Measurements from ENCODE around the gene TPH2.

TPH2 gene

DNA sequence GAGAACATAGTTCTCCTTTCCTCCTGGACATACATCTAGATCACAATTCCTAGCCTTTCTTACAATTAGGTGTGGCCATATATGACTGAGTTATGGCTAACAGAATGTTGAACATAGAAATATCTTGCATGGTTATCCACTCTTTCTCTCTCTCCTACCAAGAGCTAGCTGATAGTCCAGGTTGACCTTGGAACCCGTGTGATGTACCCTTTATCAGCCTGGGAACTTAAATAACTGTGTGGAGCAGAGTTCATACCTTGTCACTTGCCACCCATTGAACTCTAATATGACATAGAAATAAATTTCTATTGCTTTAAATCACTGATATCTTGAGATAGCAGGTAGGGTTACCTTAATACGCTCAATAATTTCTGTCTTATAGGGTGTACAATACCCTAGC, 115.9 kb downstream of the TPH2 start:
- H3K14ac ChIP-seq (ENCODE audit: low read length in 2 of 2): no peak overlapping the region
- H3K27ac ChIP-seq (ENCODE audit: low read length, poor library complexity, severe bottlenecking): no peak overlapping the region
- no peak for DNase-seq
- no peaks in the 10 kb centered on the region for H3K36me3 ChIP-seq (ENCODE audit: control insufficient read depth in 1 of 2, insufficient read depth in 2 of 2, low read depth in 1 of 2, low read length in 2 of 2)
- no peak overlapping the region for H2BK12ac ChIP-seq (ENCODE audit: low read length in 2 of 2)
- H3K9me3 ChIP-seq (ENCODE audit: control insufficient read depth, low read length): no peaks in the 10 kb centered on the region
- no peak overlapping the region for H2BK15ac ChIP-seq (ENCODE audit: low read depth, poor library complexity, severe bottlenecking)
- H2AK5ac ChIP-seq (ENCODE audit: low read length, severe bottlenecking): no peak overlapping the region
- H2BK120ac ChIP-seq (ENCODE audit: low read depth, low read length): no peak overlapping the region
- H3K4me2 ChIP-seq (ENCODE audit: low read length, poor library complexity, severe bottlenecking): no peak overlapping the region
- no peaks in the 10 kb centered on the region for H3K79me1 ChIP-seq (replicated peaks; ENCODE audit: low read length, poor library complexity, severe bottlenecking)
- no peak overlapping the region for H2AFZ ChIP-seq (ENCODE audit: low read depth, low read length)
- no peak overlapping the region for H4K91ac ChIP-seq (ENCODE audit: low read length)
- H3K4ac ChIP-seq (ENCODE audit: low read depth in 1 of 2, low read length in 2 of 2): no peak overlapping the region
- H3K27me3 ChIP-seq (ENCODE audit: control insufficient read depth in 1 of 2, insufficient read depth in 1 of 2, low read length in 2 of 2): no peaks in the 10 kb centered on the region
- no peak overlapping the region for H3K23ac ChIP-seq (ENCODE audit: low read length in 2 of 2)
- H3K18ac ChIP-seq (ENCODE audit: low read depth in 1 of 2, low read length in 2 of 2): no peak overlapping the region
- no peak overlapping the region for H4K8ac ChIP-seq (ENCODE audit: low read length)
- H3K9ac ChIP-seq (ENCODE audit: low read length): no peak overlapping the region
- WGBS: no CpG with 5 or more reads among the region's 2 CpGs
- H3K4me1 ChIP-seq (ENCODE audit: control insufficient read depth, insufficient read depth, low read depth, low read length): no peaks in the 10 kb centered on the region
- no peak overlapping the region for H3K4me3 ChIP-seq (ENCODE audit: insufficient read depth in 1 of 2, low read depth in 1 of 2, low read length in 2 of 2)
- H2BK5ac ChIP-seq (ENCODE audit: low read depth, low read length, poor library complexity, severe bottlenecking): no peak overlapping the region

DNA sequence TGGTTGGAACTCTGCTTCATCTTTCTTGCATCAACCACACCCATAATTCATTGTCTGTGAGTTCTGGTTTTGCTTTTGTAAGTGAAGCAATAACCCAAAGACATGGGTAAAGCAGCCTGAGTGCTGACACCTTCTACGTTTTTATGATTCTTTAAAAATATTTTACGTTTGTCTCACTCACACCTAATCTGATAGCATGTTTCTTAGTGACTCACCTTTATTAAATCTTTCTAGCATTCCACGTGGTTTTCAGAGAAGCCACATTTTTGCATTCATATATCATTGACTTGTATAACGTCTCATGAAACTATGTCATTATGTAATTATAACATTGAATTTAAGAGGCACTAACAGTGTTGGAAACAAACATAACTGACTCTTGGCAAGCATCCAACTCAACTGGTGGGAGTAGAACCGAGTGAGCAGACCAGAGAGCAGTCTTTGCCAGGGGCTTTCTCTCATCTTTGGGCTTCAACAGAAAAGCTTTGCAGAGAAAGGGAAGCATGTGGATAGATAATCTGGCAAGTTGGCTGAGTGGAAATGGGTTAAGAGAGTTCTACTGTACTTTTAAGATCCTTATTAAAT, 118.8 kb downstream of the TPH2 start:
- no peak overlapping the region for H3K4ac ChIP-seq (ENCODE audit: low read depth in 1 of 2, low read length in 2 of 2)
- H4K8ac ChIP-seq (ENCODE audit: low read length): no peak overlapping the region
- no peak overlapping the region for H2BK5ac ChIP-seq (ENCODE audit: low read depth, low read length, poor library complexity, severe bottlenecking)
- H3K9me3 ChIP-seq (ENCODE audit: control insufficient read depth, low read length): no peaks in the 10 kb centered on the region
- H3K27ac ChIP-seq (ENCODE audit: low read length, poor library complexity, severe bottlenecking): no peak overlapping the region
- H3K36me3 ChIP-seq (ENCODE audit: control insufficient read depth in 1 of 2, insufficient read depth in 2 of 2, low read depth in 1 of 2, low read length in 2 of 2): no peaks in the 10 kb centered on the region
- no peak overlapping the region for H3K4me2 ChIP-seq (ENCODE audit: low read length, poor library complexity, severe bottlenecking)
- no peaks in the 10 kb centered on the region for H3K27me3 ChIP-seq (ENCODE audit: control insufficient read depth in 1 of 2, insufficient read depth in 1 of 2, low read length in 2 of 2)
- H3K79me1 ChIP-seq (replicated peaks; ENCODE audit: low read length, poor library complexity, severe bottlenecking): no peaks in the 10 kb centered on the region
- no peak overlapping the region for H3K23ac ChIP-seq (ENCODE audit: low read length in 2 of 2)
- H2AK5ac ChIP-seq (ENCODE audit: low read length, severe bottlenecking): no peak overlapping the region
- no peak overlapping the region for H3K4me3 ChIP-seq (ENCODE audit: insufficient read depth in 1 of 2, low read depth in 1 of 2, low read length in 2 of 2)
- DNase-seq: no peak
- H3K14ac ChIP-seq (ENCODE audit: low read length in 2 of 2): no peak overlapping the region
- H2AFZ ChIP-seq (ENCODE audit: low read depth, low read length): no peak overlapping the region
- H2BK12ac ChIP-seq (ENCODE audit: low read length in 2 of 2): no peak overlapping the region
- no peaks in the 10 kb centered on the region for H3K4me1 ChIP-seq (ENCODE audit: control insufficient read depth, insufficient read depth, low read depth, low read length)
- WGBS: 49% methylated on average over 4 of the region's 5 CpGs
- no peak overlapping the region for H2BK15ac ChIP-seq (ENCODE audit: low read depth, poor library complexity, severe bottlenecking)
- H2BK120ac ChIP-seq (ENCODE audit: low read depth, low read length): no peak overlapping the region
- no peak overlapping the region for H4K91ac ChIP-seq (ENCODE audit: low read length)
- H3K18ac ChIP-seq (ENCODE audit: low read depth in 1 of 2, low read length in 2 of 2): no peak overlapping the region
- H3K9ac ChIP-seq (ENCODE audit: low read length): no peak overlapping the region

DNA sequence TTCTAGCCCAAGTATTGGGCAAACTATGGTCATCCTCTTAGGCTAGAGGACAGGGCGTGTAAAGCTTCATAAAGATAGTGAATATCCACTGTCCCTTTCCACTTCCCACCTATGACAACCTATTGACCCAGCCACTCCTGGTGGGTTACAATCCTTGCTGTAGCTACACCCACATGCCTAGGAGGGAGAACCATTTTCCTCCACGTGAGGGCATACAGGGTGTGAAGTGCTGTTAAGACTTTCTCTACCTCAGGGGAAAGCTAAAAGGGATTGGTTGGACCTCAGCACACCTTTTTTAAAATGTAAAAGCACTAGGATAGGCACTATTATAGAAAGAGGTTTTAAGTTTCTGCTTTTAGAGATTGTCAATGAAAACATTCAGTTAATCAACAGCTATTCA, 124.4 kb downstream of the TPH2 start:
- H2AK5ac ChIP-seq (ENCODE audit: low read length, severe bottlenecking): no peak overlapping the region

DNA sequence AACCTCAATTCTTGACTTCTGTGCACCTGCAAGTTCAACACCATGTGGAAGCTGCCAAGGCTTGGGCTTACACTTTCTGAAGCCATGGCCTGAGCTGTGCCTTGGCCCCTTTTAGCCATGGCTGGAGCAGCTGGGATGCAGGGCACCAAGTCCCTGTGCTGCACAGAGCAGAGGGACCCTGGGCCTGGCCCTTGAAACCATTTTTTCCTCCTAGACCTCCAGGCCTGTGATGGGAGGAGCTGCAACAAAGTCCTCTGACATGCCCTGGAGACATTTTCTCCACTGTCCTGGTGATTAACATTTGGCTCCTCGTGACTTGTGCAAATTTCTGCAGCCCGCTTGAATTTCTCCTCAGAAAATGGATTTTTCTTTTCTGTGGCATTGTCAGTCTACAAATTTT, 132.4 kb downstream of the TPH2 start:
- Histone ChIP-seq H3K4me1 (ENCODE audit: control insufficient read depth, insufficient read depth, low read depth, low read length) (no peaks in the 10 kb centered on the region), H3K79me1 (replicated peaks; ENCODE audit: low read length, poor library complexity, severe bottlenecking) (no peaks in the 10 kb centered on the region), H2AFZ (ENCODE audit: low read depth, low read length) (no peak overlapping the region), H3K4ac (ENCODE audit: low read depth in 1 of 2, low read length in 2 of 2) (no peak overlapping the region), H2BK120ac (ENCODE audit: low read depth, low read length) (no peak overlapping the region), H3K9ac (ENCODE audit: low read length) (no peak overlapping the region), H3K36me3 (ENCODE audit: control insufficient read depth in 1 of 2, insufficient read depth in 2 of 2, low read depth in 1 of 2, low read length in 2 of 2) (no peaks in the 10 kb centered on the region), H3K4me2 (ENCODE audit: low read length, poor library complexity, severe bottlenecking) (no peak overlapping the region), H3K9me3 (ENCODE audit: control insufficient read depth, low read length) (peaks cover 3% of the 10 kb centered on the region), H4K91ac (ENCODE audit: low read length) (no peak overlapping the region), H3K23ac (ENCODE audit: low read length in 2 of 2) (no peak overlapping the region), H4K8ac (ENCODE audit: low read length) (no peak overlapping the region), H2BK5ac (ENCODE audit: low read depth, low read length, poor library complexity, severe bottlenecking) (no peak overlapping the region), H3K18ac (ENCODE audit: low read depth in 1 of 2, low read length in 2 of 2) (no peak overlapping the region), H3K4me3 (ENCODE audit: insufficient read depth in 1 of 2, low read depth in 1 of 2, low read length in 2 of 2) (no peak overlapping the region), H3K27me3 (ENCODE audit: control insufficient read depth in 1 of 2, insufficient read depth in 1 of 2, low read length in 2 of 2) (no peaks in the 10 kb centered on the region), H2BK15ac (ENCODE audit: low read depth, poor library complexity, severe bottlenecking) (no peak overlapping the region), H3K14ac (ENCODE audit: low read length in 2 of 2) (no peak overlapping the region), H2AK5ac (ENCODE audit: low read length, severe bottlenecking) (no peak overlapping the region), H3K27ac (ENCODE audit: low read length, poor library complexity, severe bottlenecking) (no peak overlapping the region), H2BK12ac (ENCODE audit: low read length in 2 of 2) (no peak overlapping the region)
- DNase-seq: no peak
- 92% methylated on average over 2 of the region's 2 CpGs for WGBS

More for the DNA sequence above, 124.4 kb downstream of the TPH2 start:
- Histone ChIP-seq H3K4me2 (ENCODE audit: low read length, poor library complexity, severe bottlenecking) (no peak overlapping the region), H2BK5ac (ENCODE audit: low read depth, low read length, poor library complexity, severe bottlenecking) (no peak overlapping the region), H3K4me3 (ENCODE audit: insufficient read depth in 1 of 2, low read depth in 1 of 2, low read length in 2 of 2) (no peak overlapping the region), H2BK15ac (ENCODE audit: low read depth, poor library complexity, severe bottlenecking) (no peak overlapping the region), H4K8ac (ENCODE audit: low read length) (no peak overlapping the region), H3K79me1 (replicated peaks; ENCODE audit: low read length, poor library complexity, severe bottlenecking) (no peaks in the 10 kb centered on the region), H2BK12ac (ENCODE audit: low read length in 2 of 2) (no peak overlapping the region), H3K23ac (ENCODE audit: low read length in 2 of 2) (no peak overlapping the region), H4K91ac (ENCODE audit: low read length) (no peak overlapping the region), H3K27ac (ENCODE audit: low read length, poor library complexity, severe bottlenecking) (no peak overlapping the region), H2AFZ (ENCODE audit: low read depth, low read length) (no peak overlapping the region), H3K9me3 (ENCODE audit: control insufficient read depth, low read length) (no peaks in the 10 kb centered on the region), H3K14ac (ENCODE audit: low read length in 2 of 2) (no peak overlapping the region), H3K4ac (ENCODE audit: low read depth in 1 of 2, low read length in 2 of 2) (no peak overlapping the region), H3K27me3 (ENCODE audit: control insufficient read depth in 1 of 2, insufficient read depth in 1 of 2, low read length in 2 of 2) (no peaks in the 10 kb centered on the region), H3K4me1 (ENCODE audit: control insufficient read depth, insufficient read depth, low read depth, low read length) (no peaks in the 10 kb centered on the region), H3K9ac (ENCODE audit: low read length) (no peak overlapping the region), H2BK120ac (ENCODE audit: low read depth, low read length) (no peak overlapping the region), H3K36me3 (ENCODE audit: control insufficient read depth in 1 of 2, insufficient read depth in 2 of 2, low read depth in 1 of 2, low read length in 2 of 2) (no peaks in the 10 kb centered on the region), H3K18ac (ENCODE audit: low read depth in 1 of 2, low read length in 2 of 2) (no peak overlapping the region)
- WGBS: 56% methylated on average over 2 of the region's 2 CpGs
- DNase-seq: no peak

Data from mesenchymal stem cell (in vitro differentiated cells and primary cell).